GM12878 (cell line): Measurements from ENCODE around the gene SORL1. TPM values are rescaled to one million over a fixed set of nuclear protein-coding genes. Genes with fewer than 3 reads are reported as not detected.

Experiments used
- ATAC-seq: fragments of 200-7000 bp; cut with Tn5 transposase; 3 replicates; pipeline ENCODE4 v1.9.1; 2020; ENCODE audit warnings: mild to moderate bottlenecking, moderate library complexity
- BruUV-seq: library from RNA; stranded (reverse); fragments of 400-500 nt; replicated peaks from 2 replicates; lab custom pipeline; 2021; lab: Mats Ljungman, UMichigan
- CTCF ChIA-PET: fragments of 300-600 bp; sonication (Branson Sonifier 250); formaldehyde crosslinking; extraction: SDS; loops from one replicate; lab custom pipeline; 2021; ENCODE audit warnings: inconsistent platforms; lab: Yijun Ruan, JAX
- POLR2A ChIA-PET: fragments of 350-600 bp; formaldehyde crosslinking; extraction: SDS; loops from one replicate; lab custom pipeline; 2021; ENCODE audit warnings: inconsistent platforms; lab: Charles Lee
- RAD21 ChIA-PET: fragments of 300-600 bp; sonication (Branson Sonifier 250); formaldehyde crosslinking; loops from one replicate; lab custom pipeline; 2023; ENCODE audit warnings: antibody characterized with exemption; ENCODE audit not compliant: unreplicated experiment; lab: Charles Lee
- SMC1A ChIA-PET: fragments of 300-600 bp; sonication (Branson Sonifier 250); formaldehyde crosslinking; loops from one replicate; lab custom pipeline; 2023; ENCODE audit not compliant: unreplicated experiment, uncharacterized antibody; lab: Charles Lee
- DNase-seq: peaks from one replicate; pipeline ENCODE4 v3.0.0-alpha.2; 2011; ENCODE audit warnings: low read depth, low spot score
- FAIRE-seq: peaks from 3 replicates; lab custom pipeline; 2011; peaks lifted over from hg19 to GRCh38; lab: Jason Lieb, UNC
- H2AFZ ChIP-seq: 2 replicates; pipeline ENCODE4 v1.6.0; 2011; ENCODE audit warnings: low read depth, low read length, control low read depth; ENCODE audit not compliant: control insufficient read depth
- H3K27ac ChIP-seq: 2 replicates; pipeline ENCODE4 v1.5.1; 2011; ENCODE audit warnings: control low read depth; ENCODE audit not compliant: control insufficient read depth, insufficient read depth
- H3K27me3 ChIP-seq, 2 experiments: replicated peaks in 1 of 2; 2 replicates each; pipeline versions ENCODE4 v1.6.0 to v1.6.1; 2011; ENCODE audit warnings: low read length in 1 of 2; ENCODE audit not compliant: control insufficient read depth in 2 of 2, insufficient read depth in 2 of 2
- H3K36me3 ChIP-seq, 2 experiments: 2 replicates each; pipeline ENCODE4 v1.5.1; 2011; ENCODE audit warnings: low read length in 1 of 2; ENCODE audit not compliant: control insufficient read depth in 2 of 2, insufficient read depth in 2 of 2
- H3K4me1 ChIP-seq: 2 replicates; pipeline ENCODE4 v1.6.1; 2011; ENCODE audit warnings: mild to moderate bottlenecking, low read length, moderate library complexity, mixed read lengths; ENCODE audit not compliant: control insufficient read depth, insufficient read depth
- H3K4me2 ChIP-seq: 2 replicates; pipeline ENCODE4 v1.6.0; 2011; ENCODE audit warnings: control low read depth; ENCODE audit not compliant: control insufficient read depth, insufficient read depth
- H3K4me3 ChIP-seq: fragments of 200-600 bp; sonication (generic); 2 replicates; pipeline ENCODE4 v1.5.1; 2016
- H3K79me2 ChIP-seq: 2 replicates; pipeline ENCODE4 v1.6.0; 2011; ENCODE audit warnings: low read length; ENCODE audit not compliant: control insufficient read depth, insufficient read depth
- H3K9ac ChIP-seq: 2 replicates; pipeline ENCODE4 v1.8.0; 2011; ENCODE audit warnings: low read length, control low read depth, mixed read lengths; ENCODE audit not compliant: control insufficient read depth, insufficient read depth
- H3K9me3 ChIP-seq: replicated peaks from 3 replicates; pipeline ENCODE4 v1.5.1; 2011; ENCODE audit warnings: mild to moderate bottlenecking, low read length; ENCODE audit not compliant: control insufficient read depth, insufficient read depth
- H4K20me1 ChIP-seq: 2 replicates; pipeline ENCODE4 v1.6.0; 2011; ENCODE audit not compliant: control insufficient read depth, insufficient read depth
- ASH2L ChIP-seq: fragments of 300-600, 200-600 bp; sonication (generic); IDR thresholded peaks from 2 replicates; pipeline ENCODE4 v1.6.1; 2017; ENCODE audit warnings: low read depth, mild to moderate bottlenecking, borderline replicate concordance
- CEBPB ChIP-seq, 2 experiments: fragments of 150-350 bp in 1 of 2; IDR thresholded peaks; 2 replicates each; pipeline ENCODE4 v1.6.1; 2012 to 2014; ENCODE audit warnings: low read depth in 2 of 2, low read length in 2 of 2, borderline replicate concordance in 1 of 2, inconsistent platforms in 1 of 2
- DPF2 ChIP-seq: fragments of 450-650 bp; IDR thresholded peaks from 2 replicates; pipeline ENCODE4 v1.6.1; 2017; ENCODE audit warnings: mild to moderate bottlenecking
- HCFC1 ChIP-seq: fragments of 150-350 bp; IDR thresholded peaks from 2 replicates; pipeline ENCODE4 v1.6.1; 2014; ENCODE audit warnings: low read length
- HSF1 ChIP-seq: fragments of 150-350 bp; IDR thresholded peaks from 2 replicates; pipeline ENCODE4 v1.6.1; 2014; ENCODE audit warnings: mild to moderate bottlenecking, low read depth, low read length
- MAX ChIP-seq: IDR thresholded peaks from 2 replicates; pipeline ENCODE4 v1.6.1; 2012; ENCODE audit warnings: low read depth, low read length, improper control_type of control experiment
- MYB ChIP-seq: fragments of 150-350 bp; IDR thresholded peaks from 2 replicates; pipeline ENCODE4 v1.6.1; 2014; ENCODE audit warnings: mild to moderate bottlenecking, low read depth, low read length, borderline replicate concordance
- RBBP5 ChIP-seq: fragments of 200-600 bp; sonication (generic); conservative IDR thresholded peaks from 2 replicates; pipeline ENCODE4 v1.6.1; 2016
- SMARCA5 ChIP-seq: fragments of 450-650 bp; IDR thresholded peaks from 2 replicates; pipeline ENCODE4 v1.6.1; 2017; ENCODE audit warnings: mild to moderate bottlenecking
- WRNIP1 ChIP-seq: IDR thresholded peaks from 2 replicates; pipeline ENCODE4 v1.6.1; 2011; ENCODE audit warnings: low read depth, low read length, improper control_type of control experiment, borderline replicate concordance
- ZNF592 ChIP-seq: fragments of 450-650 bp; IDR thresholded peaks from 2 replicates; pipeline ENCODE4 v1.6.1; 2017; ENCODE audit warnings: mild to moderate bottlenecking, moderate library complexity
- WGBS: methylation state at CpG from one replicate; pipeline ENCODE4 v1.1.6; 2016; ENCODE audit warnings: low lambda C conversion rate; ENCODE audit not compliant: insufficient replicate concordance, insufficient coverage; ENCODE audit errors: missing lambda C conversion rate; 5-methylcytosine and 5-hydroxymethylcytosine counted together
- in situ Hi-C: fragments of 300-500 bp; cut with MboI; formaldehyde crosslinking; loops from 9 replicates; pipeline ENCODE4 v1.14.3; 2018; ENCODE audit warnings: mixed read lengths
- intact Hi-C: fragments of 100-400 bp; cut with micrococcal nuclease; formaldehyde crosslinking; loops from one replicate; pipeline ENCODE4 v1.14.2; 2022; ENCODE audit not compliant: unreplicated experiment
- polyA plus RNA-seq, 11 experiments: library from polyadenylated mRNA; depleted of rRNA in 4 of 11; unstranded in 6 of 11; stranded (reverse) in 5 of 11; fragments of >200 nt; fragmentation: Nextera tagmentation in 4 of 11; fragmentation: Illumina TruSeq in 1 of 11; extraction: Ambion mirVana in 4 of 11; extraction: Trizol in 1 of 11; gene quantifications; 1 replicate in 1 of 11; 2 replicates in 10 of 11; pipeline versions ENCODE4 v1.2.1 to v1.2.3, GENCODE V29; 2011 to 2016; ENCODE audit warnings: inconsistent platforms in 2 of 11, missing spikeins in 2 of 11, low read depth in 1 of 11
- total RNA-seq, 4 experiments: library from RNA; depleted of rRNA in 3 of 4; stranded (reverse); fragments of >200 nt in 3 of 4; fragmentation: Illumina TruSeq in 1 of 4; extraction: Trizol in 1 of 4; gene quantifications; 2 replicates each; pipeline versions ENCODE4 v1.2.1 to v1.2.3, GENCODE V29; 2013 to 2021

The SORL1 gene
- total and polyA plus RNA-seq, 10 of the 15 experiments (the other 5 are each of a cell fraction or from before 2014, with no cell fraction given): 20.2 to 107 (median 59.9) TPM

GRCh38 chr11:121556937-121557336 is 104.8 kb downstream of the SORL1 start:
- Histone ChIP-seq H3K27me3 (no peaks in the 10 kb centered on the region), H3K36me3 (peaks cover 39 to 64% of the 10 kb centered on the region in 2 experiments), H3K9ac (no peak overlapping the region), H3K4me2 (0 out of 2 replicates have a peak overlapping the region, but pooled peaks have one; percentile 33), H3K4me3 (no peak overlapping the region), H2AFZ (no peak overlapping the region), H3K4me1 (peaks cover 30% of the 10 kb centered on the region), H3K27ac (peak overlapping the region; percentile 80), H3K9me3 (no peaks in the 10 kb centered on the region), H4K20me1 (no peaks in the 10 kb centered on the region; the same call in 1 of the 2 replicates), H3K79me2 (peaks cover 6% of the 10 kb centered on the region)
- 76% methylated on average over 7 of the region's 7 CpGs for WGBS
- POLR2A ChIA-PET: interaction anchor here (1.0 to 1.6 kb wide), 5 partner anchors 10 to 135 kb away, joined by 3 to 5 read pairs (median 3); no protein-coding TSS in a partner anchor
- intact Hi-C loops: loop anchor here (1.0 kb wide), 4 partner anchors 13 to 33 kb away; no protein-coding TSS in a partner anchor
- TF ChIP-seq RBBP5 (no peak), CEBPB (IDR thresholded peaks at IDR 0.05; ENCODE audit: borderline replicate concordance in 1 of 2, low read depth in 2 of 2, low read length in 2 of 2) (no peak), SMARCA5 (peak; percentile 26; the same call in 1 of the 2 replicates), WRNIP1 (0 out of 2 replicates have a peak, but pooled peaks have one; percentile 46), DPF2 (no peak), ASH2L (no peak), MYB (no peak), MAX (no peak), HSF1 (no peak), HCFC1 (no peak), ZNF592 (peak; percentile 35; the same call in 1 of the 2 replicates)
- ATAC-seq: peak; percentile 21; the same call in 2 of the 3 replicates
- no peak for FAIRE-seq
- BruUV-seq: no TSS peak
- CTCF ChIA-PET: interaction anchor here (0.6 to 1.4 kb wide), 6 partner anchors 9 to 237 kb away, joined by 3 to 7 read pairs (median 4); no protein-coding TSS in a partner anchor
- in situ Hi-C loops: no loop called here
- RAD21 ChIA-PET: interaction anchor here (0.6 to 1.9 kb wide), 4 partner anchors 19 to 190 kb away, joined by 3 to 6 read pairs (median 4); no protein-coding TSS in a partner anchor
- SMC1A ChIA-PET: interaction anchor here (0.5 to 2.4 kb wide), 19 partner anchors 9 to 1179 kb away, joined by 3 to 11 read pairs (median 5); no protein-coding TSS in a partner anchor
- no peak for DNase-seq
